ENCODE results near the gene AKR7A3.

Gene AKR7A3

DNA sequence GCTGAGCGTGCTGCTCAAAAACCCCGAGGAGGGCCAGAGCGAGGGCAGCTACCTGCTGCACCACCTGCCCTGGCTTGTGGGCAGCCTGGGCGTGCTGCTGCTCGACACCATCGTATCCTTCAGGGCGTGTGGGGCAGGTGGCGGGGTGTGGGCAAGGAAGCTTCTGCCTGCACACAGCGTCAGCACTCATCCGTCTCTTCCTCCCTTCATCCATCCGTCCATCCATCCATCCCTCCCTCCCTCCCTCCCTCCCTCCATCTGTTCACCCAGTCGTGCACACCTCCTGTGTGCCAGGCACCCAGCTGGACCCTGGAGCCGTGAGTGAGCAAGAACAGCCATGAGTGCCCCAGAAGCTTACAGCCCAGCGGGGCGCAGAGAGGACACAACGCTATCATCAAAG is 38.7 kb upstream of the AKR7A3 start:
- no peak for TF ChIP-seq JUND (IDR thresholded peaks at IDR 0.05; ENCODE audit: low read depth)
- DNase-seq (ENCODE audit: low read depth in 1 of 2, low spot score in 1 of 2), result no peak
- in situ Hi-C loops (cut with HindIII; ENCODE audit: low pct_unique_long_range_greater_than_20kb, low sequenced_read_pairs), result no loop called here

DNA sequence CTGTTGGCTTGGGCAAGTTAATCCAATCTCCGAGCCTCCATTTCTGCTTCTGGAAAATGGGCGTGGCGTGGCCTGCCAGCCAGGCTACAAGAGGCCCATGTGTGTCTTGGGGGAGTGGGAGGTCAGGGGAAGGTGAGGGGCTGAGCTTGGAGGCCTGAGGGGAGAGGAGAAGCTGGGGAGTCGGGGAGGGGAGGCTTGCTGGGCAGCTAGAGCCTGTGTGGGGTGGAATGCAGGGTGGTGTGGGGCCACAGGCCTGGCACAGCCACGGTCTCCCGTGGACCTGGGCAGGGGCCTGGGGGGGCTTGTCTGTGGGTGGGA is 38.1 kb upstream of the AKR7A3 start:
- in situ Hi-C loops (cut with HindIII; ENCODE audit: low pct_unique_long_range_greater_than_20kb, low sequenced_read_pairs), result no loop called here
- no peak for DNase-seq (ENCODE audit: low read depth in 1 of 2, low spot score in 1 of 2)

DNA sequence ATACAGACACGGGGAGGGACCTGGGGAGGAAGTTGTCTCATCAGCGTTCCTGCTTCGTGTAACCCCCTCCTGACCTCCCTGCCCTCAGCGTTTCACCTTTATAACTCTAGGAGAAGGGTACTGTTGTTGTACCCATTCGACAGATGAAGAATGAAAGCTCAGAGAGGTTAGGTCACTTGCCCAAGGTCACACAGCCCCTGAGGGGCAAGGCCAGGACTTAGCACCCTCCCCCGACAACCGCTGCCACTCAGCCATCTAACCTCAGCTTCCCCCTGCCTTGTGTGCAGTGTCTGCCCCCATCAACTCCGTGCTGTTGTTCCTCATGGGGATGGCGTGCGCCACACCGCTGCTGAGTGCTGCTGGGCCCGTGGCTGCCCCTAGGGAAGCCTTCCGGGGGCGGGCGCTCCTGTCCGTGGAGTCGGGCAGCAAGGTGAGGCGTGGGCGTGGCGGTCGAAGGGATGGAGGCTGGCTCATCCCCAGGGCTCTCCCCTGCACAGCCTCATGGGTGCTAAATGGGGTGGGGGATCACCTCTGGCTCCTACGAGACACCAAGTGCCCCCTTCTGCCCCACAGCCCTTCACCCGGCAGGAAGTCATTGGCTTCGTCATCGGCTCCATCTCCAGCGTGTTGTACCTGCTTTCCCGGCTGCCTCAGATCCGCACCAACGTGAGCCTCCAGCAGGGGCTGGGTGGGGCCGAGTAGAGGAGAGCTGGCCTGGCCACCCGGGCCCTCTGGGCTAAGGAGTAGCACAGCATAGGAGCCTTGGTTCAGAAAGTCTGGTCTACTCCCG is 37.6 kb upstream of the AKR7A3 start:
- no peak for DNase-seq (ENCODE audit: low read depth in 1 of 2, low spot score in 1 of 2)

More for the DNA sequence above, 38.1 kb upstream of the AKR7A3 start:
- no peak for TF ChIP-seq JUND (IDR thresholded peaks at IDR 0.05; ENCODE audit: low read depth)

DNA sequence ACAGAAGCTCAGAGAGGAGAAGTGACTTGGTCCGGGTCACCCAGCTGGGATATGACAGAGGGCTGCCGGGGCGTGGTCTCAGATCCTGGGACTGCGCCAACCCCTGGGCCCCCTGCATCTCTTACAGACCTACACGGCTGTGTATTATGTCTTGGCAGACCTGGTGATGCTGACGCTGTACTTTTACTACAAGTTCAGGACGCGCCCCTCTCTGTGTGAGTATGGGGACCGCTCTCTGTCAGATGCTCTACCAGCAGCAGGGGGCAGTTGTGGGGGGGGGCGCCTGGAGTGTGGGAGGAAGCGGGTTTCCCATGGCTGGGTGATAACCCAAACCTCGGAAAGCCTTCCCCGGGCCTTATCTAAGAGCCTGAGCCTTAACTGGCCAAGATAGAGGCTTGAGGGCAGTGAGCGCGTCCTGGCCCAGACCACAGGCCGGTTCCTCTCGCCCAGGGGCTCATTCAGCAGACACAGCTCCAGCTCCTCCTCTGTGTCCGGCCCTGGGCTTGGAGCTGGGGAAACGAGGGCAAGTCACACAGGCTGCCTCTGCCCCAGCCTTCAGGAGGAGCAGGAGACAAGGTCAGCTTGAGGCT is 36.9 kb upstream of the AKR7A3 start:
- TF ChIP-seq JUND (IDR thresholded peaks at IDR 0.05; ENCODE audit: low read depth), result no peak
- DNase-seq (ENCODE audit: low read depth in 1 of 2, low spot score in 1 of 2), result no peak

More for the DNA sequence above, 37.6 kb upstream of the AKR7A3 start:
- no peak for TF ChIP-seq JUND (IDR thresholded peaks at IDR 0.05; ENCODE audit: low read depth)
- in situ Hi-C loops (cut with HindIII; ENCODE audit: low pct_unique_long_range_greater_than_20kb, low sequenced_read_pairs), result no loop called here

DNA sequence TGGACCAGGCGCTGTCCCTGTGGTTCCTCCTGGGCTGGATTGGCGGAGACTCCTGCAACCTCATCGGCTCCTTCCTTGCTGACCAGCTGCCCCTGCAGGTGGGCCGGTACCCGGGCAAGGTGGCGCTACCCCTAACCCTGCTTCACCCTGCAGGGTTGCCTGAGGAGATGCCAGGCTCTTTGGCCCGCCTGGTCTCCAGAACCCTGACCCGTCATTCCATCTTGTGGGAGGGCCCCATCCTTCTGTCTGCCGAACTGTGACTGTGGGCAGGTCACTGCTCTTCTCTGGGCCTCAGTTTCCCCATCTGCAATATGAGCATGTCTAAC is 36.1 kb upstream of the AKR7A3 start:
- DNase-seq (ENCODE audit: low read depth in 1 of 2, low spot score in 1 of 2), result no peak
- in situ Hi-C loops (cut with HindIII; ENCODE audit: low pct_unique_long_range_greater_than_20kb, low sequenced_read_pairs), result no loop called here
- no peak for TF ChIP-seq JUND (IDR thresholded peaks at IDR 0.05; ENCODE audit: low read depth)

More for the DNA sequence above, 36.9 kb upstream of the AKR7A3 start:
- in situ Hi-C loops (cut with HindIII; ENCODE audit: low pct_unique_long_range_greater_than_20kb, low sequenced_read_pairs), result no loop called here

DNA sequence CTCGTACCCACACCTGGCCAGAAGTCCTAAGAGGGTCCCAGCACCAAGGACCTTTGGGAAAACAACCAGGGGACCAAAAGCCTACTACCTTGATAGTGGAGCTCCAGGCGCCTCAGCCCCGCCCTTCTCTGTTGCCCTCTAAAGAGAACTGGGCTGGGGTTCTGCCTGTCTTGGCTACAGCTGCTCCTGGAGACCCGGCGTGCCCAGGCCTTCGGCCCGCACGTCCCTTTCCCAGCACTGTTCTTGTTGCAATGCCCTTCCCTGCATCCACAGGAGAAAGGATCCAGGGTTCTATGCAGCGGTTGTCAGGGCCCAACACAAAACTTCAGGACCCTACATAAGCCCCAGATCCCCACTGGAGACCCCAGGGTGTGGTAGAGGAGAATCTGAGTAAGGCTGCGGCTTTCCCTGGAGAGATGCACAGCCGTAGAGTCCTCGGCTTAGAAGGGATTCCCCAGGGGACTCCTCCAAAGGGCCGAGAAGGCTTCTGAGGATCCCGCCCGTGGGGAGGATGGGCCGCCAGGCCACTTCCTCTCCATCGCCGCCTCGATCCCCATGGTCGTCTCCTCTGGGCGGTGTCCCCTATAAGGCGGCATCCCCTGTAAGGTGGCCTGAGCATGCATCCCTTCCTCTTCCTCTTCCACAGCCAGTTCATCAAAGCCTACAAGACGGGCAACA is 35.6 kb upstream of the AKR7A3 start:
- no peak for DNase-seq (ENCODE audit: low read depth in 1 of 2, low spot score in 1 of 2)
- in situ Hi-C loops (cut with HindIII; ENCODE audit: low pct_unique_long_range_greater_than_20kb, low sequenced_read_pairs), result no loop called here
- no peak for TF ChIP-seq JUND (IDR thresholded peaks at IDR 0.05; ENCODE audit: low read depth)

DNA sequence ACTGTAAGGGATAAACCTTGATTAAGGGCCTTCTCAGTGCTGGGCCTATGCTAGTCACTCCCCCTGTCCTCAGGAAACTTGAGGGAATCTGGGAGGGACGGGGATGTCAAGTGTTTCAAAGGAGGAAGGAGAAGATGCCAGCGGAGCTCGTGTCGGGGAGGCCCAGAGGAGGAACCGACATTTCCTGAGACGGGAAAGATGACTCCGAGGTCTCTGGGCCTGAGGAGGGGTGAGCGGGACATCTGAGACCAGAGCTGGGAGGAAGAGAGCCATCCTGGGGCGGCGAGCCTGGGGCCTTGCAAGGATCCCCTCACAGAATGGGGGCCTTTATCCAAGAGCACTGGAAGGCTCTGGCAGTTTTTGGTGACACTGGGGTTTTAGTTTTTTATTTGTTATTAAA is 33.9 kb upstream of the AKR7A3 start:
- no peak for DNase-seq (ENCODE audit: low read depth in 1 of 2, low spot score in 1 of 2)
- in situ Hi-C loops (cut with HindIII; ENCODE audit: low pct_unique_long_range_greater_than_20kb, low sequenced_read_pairs), result no loop called here
- no peak for TF ChIP-seq JUND (IDR thresholded peaks at IDR 0.05; ENCODE audit: low read depth)

DNA sequence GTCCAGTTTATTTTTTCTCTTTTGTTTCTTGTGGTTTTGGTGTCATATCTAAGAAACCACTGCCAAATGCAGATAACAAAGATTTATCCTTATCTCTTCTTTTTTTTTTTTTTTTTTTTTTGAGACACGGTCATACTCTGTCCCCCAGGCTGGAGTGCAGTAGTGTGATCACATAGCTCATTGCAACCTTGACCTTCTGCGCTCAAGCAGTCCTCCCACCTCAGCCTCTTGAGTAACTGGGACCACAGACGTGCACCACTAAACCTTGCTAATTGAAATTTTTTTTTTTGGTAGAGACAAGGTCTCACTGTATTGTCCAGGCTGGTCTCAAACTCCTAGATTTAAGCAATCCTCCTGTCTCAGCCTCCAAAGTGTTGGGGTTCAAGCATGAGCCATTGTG is 32.5 kb upstream of the AKR7A3 start:
- TF ChIP-seq JUND (IDR thresholded peaks at IDR 0.05; ENCODE audit: low read depth), result no peak
- DNase-seq (ENCODE audit: low read depth in 1 of 2, low spot score in 1 of 2), result no peak
- in situ Hi-C loops (cut with HindIII; ENCODE audit: low pct_unique_long_range_greater_than_20kb, low sequenced_read_pairs), result no loop called here

DNA sequence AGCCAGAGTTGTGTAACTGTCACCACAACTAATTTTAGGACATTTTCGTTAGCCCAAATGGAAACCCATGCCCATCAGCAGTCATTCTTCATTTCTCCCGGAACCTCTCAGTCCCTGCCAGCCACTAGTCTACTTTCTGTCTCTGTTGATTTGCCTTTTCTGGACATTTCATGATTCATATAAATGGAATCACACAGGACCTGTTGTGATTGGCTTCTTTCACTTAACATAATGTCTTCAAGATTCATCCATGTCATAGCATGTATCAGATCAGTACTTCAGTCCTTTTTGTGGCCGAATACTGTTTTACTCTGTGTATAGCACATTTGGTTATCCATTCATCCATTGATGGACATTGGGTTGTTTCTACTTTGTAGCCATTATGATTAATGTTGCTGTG is 30.6 kb upstream of the AKR7A3 start:
- no peak for TF ChIP-seq JUND (IDR thresholded peaks at IDR 0.05; ENCODE audit: low read depth)
- in situ Hi-C loops (cut with HindIII; ENCODE audit: low pct_unique_long_range_greater_than_20kb, low sequenced_read_pairs), result no loop called here
- no peak for DNase-seq (ENCODE audit: low read depth in 1 of 2, low spot score in 1 of 2)

DNA sequence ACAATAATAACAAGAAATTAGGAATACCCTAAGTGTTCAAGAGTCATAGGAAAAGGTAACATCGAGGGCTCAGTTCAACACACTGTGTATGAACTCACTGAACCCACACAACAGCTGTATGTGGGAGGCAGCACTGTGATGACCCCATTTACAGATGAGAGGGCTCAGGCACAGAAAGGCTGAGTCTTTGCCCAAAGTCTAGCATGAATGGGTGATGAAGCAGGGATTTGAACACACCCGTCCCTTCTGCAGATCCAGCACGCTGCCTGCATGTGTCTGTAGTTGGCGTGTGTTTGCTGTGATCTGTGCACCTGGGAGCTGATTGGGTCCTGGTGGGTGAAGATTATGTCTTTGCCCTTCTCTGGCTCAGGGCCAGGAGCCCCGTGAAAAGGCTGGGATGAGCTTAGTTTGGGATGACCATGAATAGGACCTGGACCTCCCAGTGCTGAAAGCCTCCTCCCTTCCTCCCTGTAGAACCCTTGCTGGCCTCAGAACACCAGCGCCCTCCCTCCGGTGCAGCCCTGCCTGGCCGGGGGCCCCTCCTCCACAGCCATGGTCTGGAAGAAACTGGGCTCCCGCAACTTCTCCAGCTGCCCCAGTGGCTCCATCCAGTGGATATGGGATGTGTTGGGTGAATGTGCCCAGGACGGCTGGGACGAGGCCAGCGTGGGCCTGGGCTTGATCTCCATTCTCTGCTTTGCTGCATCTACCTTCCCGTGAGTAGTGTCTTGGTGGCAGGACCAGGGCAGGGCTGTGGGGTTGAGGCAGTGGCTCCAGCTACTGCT is 28.7 kb upstream of the AKR7A3 start:
- TF ChIP-seq JUND (IDR thresholded peaks at IDR 0.05; ENCODE audit: low read depth), result no peak
- no peak for DNase-seq (ENCODE audit: low read depth in 1 of 2, low spot score in 1 of 2)
- in situ Hi-C loops (cut with HindIII; ENCODE audit: low pct_unique_long_range_greater_than_20kb, low sequenced_read_pairs), result no loop called here

DNA sequence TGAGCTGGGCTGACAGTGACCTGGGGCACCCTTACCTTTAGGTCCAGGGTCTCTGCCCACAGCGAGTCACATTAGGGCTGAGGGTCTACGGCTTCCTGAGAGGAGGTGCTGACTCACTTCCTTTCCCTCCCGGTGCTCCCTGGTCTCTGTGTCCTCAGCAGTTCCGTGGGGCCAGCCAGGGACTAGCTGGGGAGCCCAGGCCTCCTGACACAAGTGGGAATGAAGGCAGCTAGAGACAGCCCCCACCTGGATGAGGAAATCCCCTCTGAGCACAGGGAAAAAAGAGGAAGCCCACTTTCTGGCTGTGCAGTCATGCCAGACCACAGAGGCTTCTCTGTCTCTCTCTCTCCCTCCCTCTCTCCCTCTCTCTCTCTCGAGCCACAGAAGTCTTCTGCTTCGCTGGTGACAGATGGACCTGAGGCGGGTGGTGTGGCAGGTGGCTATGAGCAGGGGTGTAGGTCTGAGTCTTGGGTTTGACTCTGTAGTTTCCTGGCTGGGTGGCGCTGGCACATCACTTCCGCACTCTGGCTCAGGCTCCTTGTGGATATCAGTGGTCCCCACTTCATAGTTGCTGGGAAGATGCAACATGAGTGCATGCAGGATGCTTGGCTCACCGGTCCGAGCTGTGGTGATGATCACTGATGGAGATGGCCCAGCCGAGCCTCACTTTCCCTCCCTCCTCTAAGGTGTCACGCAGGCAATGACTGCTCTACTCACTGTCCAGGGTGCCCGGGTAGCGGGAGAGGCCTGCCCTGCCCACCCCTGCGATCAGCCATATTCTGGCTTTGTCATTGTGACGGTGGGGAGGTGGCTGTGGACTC is 27.0 kb upstream of the AKR7A3 start:
- DNase-seq (ENCODE audit: low read depth in 1 of 2, low spot score in 1 of 2), result no peak
- no peak for TF ChIP-seq JUND (IDR thresholded peaks at IDR 0.05; ENCODE audit: low read depth)
- in situ Hi-C loops (cut with HindIII; ENCODE audit: low pct_unique_long_range_greater_than_20kb, low sequenced_read_pairs), result no loop called here

All from T47D (cell line).